HepG2 (cell line): Measurements from ENCODE around the gene ALG11. TPM values are rescaled to one million over a fixed set of nuclear protein-coding genes. Genes with fewer than 3 reads are reported as not detected.

Experiments used
- AKAP8 ChIP-seq: sonication (generic); formaldehyde crosslinking; IDR thresholded peaks from 2 replicates; pipeline ENCODE4 v1.5.1; 2020; ENCODE audit warnings: mild to moderate bottlenecking, missing genetic modification reagents
- ARID4A ChIP-seq: sonication (generic); formaldehyde crosslinking; IDR thresholded peaks from 2 replicates; pipeline ENCODE4 v1.5.0; 2020; ENCODE audit warnings: mild to moderate bottlenecking, missing genetic modification reagents, borderline replicate concordance
- GATA4 ChIP-seq: sonication (generic); IDR thresholded peaks from 2 replicates; pipeline ENCODE4 v1.6.1; 2016; ENCODE audit warnings: antibody characterized with exemption, low read depth, borderline replicate concordance
- HES4 ChIP-seq: sonication (generic); formaldehyde crosslinking; IDR thresholded peaks from 2 replicates; pipeline ENCODE4 v1.9.0; 2021; ENCODE audit warnings: mild to moderate bottlenecking, missing genetic modification reagents, borderline replicate concordance
- HMG20A ChIP-seq: IDR thresholded peaks from 2 replicates; pipeline ENCODE4 v1.6.1; 2016; ENCODE audit warnings: borderline replicate concordance
- KDM2A ChIP-seq: sonication (generic); formaldehyde crosslinking; IDR thresholded peaks from 2 replicates; pipeline ENCODE4 v1.4.0; 2020; ENCODE audit warnings: low read depth, missing genetic modification reagents, borderline replicate concordance
- KMT2B ChIP-seq: IDR thresholded peaks from 2 replicates; pipeline ENCODE4 v1.6.1; 2016; ENCODE audit warnings: missing genetic modification reagents, missing compliant biosample characterization
- MAFG ChIP-seq: sonication (generic); formaldehyde crosslinking; IDR thresholded peaks from 2 replicates; pipeline ENCODE4 v1.5.1; 2020; ENCODE audit warnings: mild to moderate bottlenecking, missing genetic modification reagents
- MEIS1 ChIP-seq: sonication (generic); formaldehyde crosslinking; IDR thresholded peaks from 2 replicates; pipeline ENCODE4 v1.9.0; 2021; ENCODE audit warnings: mild to moderate bottlenecking, missing genetic modification reagents, moderate library complexity, borderline replicate concordance
- NR2F2 ChIP-seq: IDR thresholded peaks from 2 replicates; pipeline ENCODE4 v1.6.1; 2012; ENCODE audit warnings: low read depth, inconsistent platforms, borderline replicate concordance
- PHF20 ChIP-seq: sonication (generic); formaldehyde crosslinking; IDR thresholded peaks from 2 replicates; pipeline ENCODE4 v1.5.0; 2020; ENCODE audit warnings: mild to moderate bottlenecking, missing genetic modification reagents
- RAD21 ChIP-seq: fragments of 450-650 bp; formaldehyde crosslinking; IDR thresholded peaks from 2 replicates; pipeline ENCODE4 v1.5.0; 2020; ENCODE audit warnings: mild to moderate bottlenecking
- SALL2 ChIP-seq: sonication (generic); formaldehyde crosslinking; IDR thresholded peaks from 2 replicates; pipeline ENCODE4 v1.8.1; 2023; ENCODE audit warnings: mild to moderate bottlenecking, missing genetic modification reagents, inconsistent platforms
- TBX2 ChIP-seq: sonication (generic); formaldehyde crosslinking; IDR thresholded peaks from 2 replicates; pipeline ENCODE4 v1.5.0; 2020; ENCODE audit warnings: missing genetic modification reagents, mild to moderate bottlenecking, borderline replicate concordance
- TP53 ChIP-seq: sonication (generic); formaldehyde crosslinking; conservative IDR thresholded peaks from 2 replicates; pipeline ENCODE4 v1.4.0; 2020; ENCODE audit warnings: missing genetic modification reagents
- WIZ ChIP-seq: sonication (generic); formaldehyde crosslinking; IDR thresholded peaks from 2 replicates; pipeline ENCODE4 v1.5.1; 2020; ENCODE audit warnings: mild to moderate bottlenecking, missing genetic modification reagents
- ZBTB21 ChIP-seq: sonication (generic); formaldehyde crosslinking; IDR thresholded peaks from 2 replicates; pipeline ENCODE4 v1.4.0; 2020; ENCODE audit warnings: missing genetic modification reagents
- ZBTB8A ChIP-seq: sonication (generic); formaldehyde crosslinking; IDR thresholded peaks from 2 replicates; pipeline ENCODE4 v1.4.0; 2020; ENCODE audit warnings: mild to moderate bottlenecking, low read depth, missing genetic modification reagents, borderline replicate concordance
- ZNF234 ChIP-seq: sonication (generic); formaldehyde crosslinking; conservative IDR thresholded peaks from 2 replicates; pipeline ENCODE4 v1.5.1; 2020; ENCODE audit warnings: mild to moderate bottlenecking, missing genetic modification reagents
- ZNF552 ChIP-seq: sonication (generic); formaldehyde crosslinking; IDR thresholded peaks from 2 replicates; pipeline ENCODE4 v1.9.0; 2022; ENCODE audit warnings: missing genetic modification reagents, mild to moderate bottlenecking, borderline replicate concordance
- ZNF678 ChIP-seq: sonication (generic); formaldehyde crosslinking; IDR thresholded peaks from 2 replicates; pipeline ENCODE4 v1.4.0; 2020; ENCODE audit warnings: mild to moderate bottlenecking, missing genetic modification reagents
- ZNF747 ChIP-seq: sonication (generic); formaldehyde crosslinking; IDR thresholded peaks from 2 replicates; pipeline ENCODE4 v1.8.1; 2023; ENCODE audit warnings: missing genetic modification reagents, mild to moderate bottlenecking, borderline replicate concordance
- polyA plus RNA-seq, 8 experiments: library from polyadenylated mRNA; depleted of rRNA in 3 of 8; stranded (reverse) in 7 of 8; unstranded in 1 of 8; fragments of >200 nt; fragmentation: Illumina TruSeq in 4 of 8; extraction: Trizol in 4 of 8; gene quantifications; 2 replicates each; pipeline versions ENCODE4 v1.2.1 to v1.2.3, GENCODE V29; 2011 to 2016; ENCODE audit warnings: low read depth in 4 of 8, missing spikeins in 1 of 8, mixed read lengths in 1 of 8; ENCODE audit not compliant: insufficient read depth in 1 of 8
- total RNA-seq, 5 experiments: library from RNA; depleted of rRNA; stranded (reverse); fragments of >200 nt; fragmentation: Illumina TruSeq; extraction: Trizol; gene quantifications; 2 replicates each; pipeline ENCODE4 v1.2.3, GENCODE V29; 2016; ENCODE audit warnings: low read depth in 1 of 5
- TF ChIP-seq, protein P1 (sequence below): sonication (generic); formaldehyde crosslinking; IDR thresholded peaks from 2 replicates; pipeline ENCODE4 v1.8.0; 2022; ENCODE audit warnings: missing genetic modification reagents, mild to moderate bottlenecking, inconsistent platforms, borderline replicate concordance
- TF ChIP-seq, protein P2 (sequence below): IDR thresholded peaks from 2 replicates; pipeline ENCODE4 v1.6.1; 2016; ENCODE audit warnings: mild to moderate bottlenecking, missing biosample characterization, missing genetic modification reagents
- TF ChIP-seq, protein P3 (sequence below): sonication (generic); formaldehyde crosslinking; IDR thresholded peaks from 2 replicates; pipeline ENCODE4 v1.4.0; 2020; ENCODE audit warnings: missing genetic modification reagents

The ALG11 gene
- total and polyA plus RNA-seq, 2 of the 13 experiments (the other 11 are each of a cell fraction or from before 2014, with no cell fraction given): 14.7 to 27.9 TPM

GRCh38 chr13:52010890-52011631 lies 1.1 kb upstream of the ALG11 start, which contains the start of gene ATP7B (continued):
- TF ChIP-seq ZNF552 (CRISPR knock-in tag): no peak
- no peak for TF ChIP-seq ZNF747 (CRISPR knock-in tag)
- no peak for TF ChIP-seq GATA4
- no peak for TF ChIP-seq AKAP8
- TF ChIP-seq TP53 (CRISPR knock-in tag): no peak
- TF ChIP-seq, protein P1, sequence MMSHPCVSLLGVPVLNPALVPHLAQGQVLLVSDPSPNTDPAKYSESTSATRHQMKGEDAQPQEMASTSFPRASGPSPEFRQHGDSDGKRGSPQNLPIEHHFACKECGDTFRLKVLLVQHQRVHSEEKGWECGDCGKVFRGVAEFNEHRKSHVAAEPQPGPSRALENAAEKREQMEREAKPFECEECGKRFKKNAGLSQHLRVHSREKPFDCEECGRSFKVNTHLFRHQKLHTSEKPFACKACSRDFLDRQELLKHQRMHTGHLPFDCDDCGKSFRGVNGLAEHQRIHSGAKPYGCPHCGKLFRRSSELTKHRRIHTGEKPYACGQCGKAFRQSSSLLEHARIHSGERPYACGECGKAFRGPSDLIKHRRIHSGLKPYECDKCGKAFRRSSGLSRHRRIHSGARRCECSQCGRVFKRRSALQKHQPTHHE (CRISPR knock-in tag): no peak
- no peak for TF ChIP-seq HMG20A
- no peak for TF ChIP-seq KDM2A (CRISPR knock-in tag)
- TF ChIP-seq MEIS1 (CRISPR knock-in tag): no peak
- no peak for TF ChIP-seq ARID4A (CRISPR knock-in tag)
- no peak for TF ChIP-seq ZNF678 (CRISPR knock-in tag)
- 0 out of 2 replicates have a peak, but pooled peaks have one; percentile 41 for TF ChIP-seq NR2F2
- TF ChIP-seq ZNF234: no peak
- no peak for TF ChIP-seq ZBTB21 (CRISPR knock-in tag)
- no peak for TF ChIP-seq PHF20 (CRISPR knock-in tag)
- TF ChIP-seq, protein P2, sequence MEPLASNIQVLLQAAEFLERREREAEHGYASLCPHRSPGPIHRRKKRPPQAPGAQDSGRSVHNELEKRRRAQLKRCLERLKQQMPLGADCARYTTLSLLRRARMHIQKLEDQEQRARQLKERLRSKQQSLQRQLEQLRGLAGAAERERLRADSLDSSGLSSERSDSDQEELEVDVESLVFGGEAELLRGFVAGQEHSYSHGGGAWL (CRISPR knock-in tag): no peak
- no peak for TF ChIP-seq TBX2 (CRISPR knock-in tag)
- no peak for TF ChIP-seq ZBTB8A (CRISPR knock-in tag)
- TF ChIP-seq SALL2 (CRISPR knock-in tag): peak; percentile 22; the same call in 1 of the 2 replicates
- no peak for TF ChIP-seq MAFG
- TF ChIP-seq WIZ: no peak
- no peak for TF ChIP-seq RAD21 (CRISPR knock-in tag)
- no peak for TF ChIP-seq HES4 (CRISPR knock-in tag)
- TF ChIP-seq KMT2B: no peak
- TF ChIP-seq, protein P3, sequence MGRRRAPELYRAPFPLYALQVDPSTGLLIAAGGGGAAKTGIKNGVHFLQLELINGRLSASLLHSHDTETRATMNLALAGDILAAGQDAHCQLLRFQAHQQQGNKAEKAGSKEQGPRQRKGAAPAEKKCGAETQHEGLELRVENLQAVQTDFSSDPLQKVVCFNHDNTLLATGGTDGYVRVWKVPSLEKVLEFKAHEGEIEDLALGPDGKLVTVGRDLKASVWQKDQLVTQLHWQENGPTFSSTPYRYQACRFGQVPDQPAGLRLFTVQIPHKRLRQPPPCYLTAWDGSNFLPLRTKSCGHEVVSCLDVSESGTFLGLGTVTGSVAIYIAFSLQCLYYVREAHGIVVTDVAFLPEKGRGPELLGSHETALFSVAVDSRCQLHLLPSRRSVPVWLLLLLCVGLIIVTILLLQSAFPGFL (CRISPR knock-in tag): no peak
